Mucosa of descending colon (tissue), 3 donors: ENCODE measurements around the gene LHFPL3. TPM values are rescaled to one million over a fixed set of nuclear protein-coding genes. Genes with fewer than 3 reads are reported as not detected.
A peak's percentile ranks its signal among the peaks of the same experiment; 100 is the strongest.
"Not testable (repeated sequence)": the region's sequence is repeated elsewhere in the genome, so short reads cannot be mapped to it uniquely, and the experiment has no call there.

ENCODE experiments used
- ATAC-seq: fragments of 200-7000 bp; cut with Tn5 transposase; one replicate; pipeline ENCODE4 v1.9.1; 2020; ENCODE audit warnings: mild to moderate bottlenecking, moderate library complexity
- DNase-seq, 3 donors: peaks; one replicate each; pipeline ENCODE4 v3.0.0-alpha.2; 2020
- H3K36me3 ChIP-seq: fragments of 200-600 bp; one replicate; pipeline ENCODE4 v1.8.0; 2021; ENCODE audit warnings: low read depth, mild to moderate bottlenecking
- H3K4me1 ChIP-seq: fragments of 200-600 bp; one replicate; pipeline ENCODE4 v1.8.0; 2021; ENCODE audit warnings: low read depth, mild to moderate bottlenecking
- H3K4me3 ChIP-seq: fragments of 200-600 bp; one replicate; pipeline ENCODE4 v1.8.0; 2021; ENCODE audit warnings: mild to moderate bottlenecking
- H3K9me3 ChIP-seq: fragments of 200-600 bp; one replicate; pipeline ENCODE4 v1.8.0; 2021; ENCODE audit warnings: mild to moderate bottlenecking
- CTCF ChIP-seq: fragments of 200-600 bp; IDR thresholded peaks from one replicate; pipeline ENCODE4 v1.8.0; 2022; ENCODE audit warnings: antibody characterized with exemption, mild to moderate bottlenecking
- intact Hi-C, 2 donors: fragments of 100-400 bp; cut with DNase I in 1 of 2; cut with micrococcal nuclease in 1 of 2; formaldehyde crosslinking; loops; one replicate each; pipeline versions ENCODE4 v1.11.0 to v1.11.1; 2022; cut with DNase I, micrococcal nuclease
- long read RNA-seq, 2 donors: library from polyadenylated mRNA; unstranded; transcript quantifications; one replicate each; pipeline ENCODE4 v2.0.0, GENCODE V29; 2019 to 2021
- total RNA-seq, 3 donors: library from RNA; stranded (reverse); fragmentation: NEBNext Ultra II Directional in 2 of 3; extraction: Animal tissue kit (Norgen Biotek cat#: 25700) in 2 of 3; gene quantifications; one replicate each; pipeline versions ENCODE4 v1.2.1 to v1.2.4, GENCODE V29; 2021 to 2023
- donor health status: DM: no; HTN: no; CAD: no; lungs with moderate emphysema.
- donor health status: DM: no; HTN: no; CAD: no.
- donor health status: DM: no; HTN: yes; CAD: no.

Gene LHFPL3
- total RNA-seq: under 1 TPM; 0.26 to 0.57 (median 0.31) TPM
- long read RNA-seq, donor 1, partial matches to known transcripts: 0 of 2 reads
- long read RNA-seq, donor 1, other reads (novel, unspliced or antisense): 2 of 2 reads
- long read RNA-seq, donor 2: 0 reads

- intact Hi-C loops: no loop called here
- ATAC-seq (peak; percentile 38), DNase-seq (peak in 1 of 3 donors; percentile 40)
- Histone ChIP-seq H3K4me1 (peaks cover 6% of the 10 kb centered on the region), H3K4me3 (no peak within 1 kb of the TSS), H3K9me3 (no peaks in the 10 kb centered on the region), H3K36me3 (no peaks in the 10 kb centered on the region)
- no peak for TF ChIP-seq CTCF
Observed at GRCh38 chr7:104328296-104328969, at the start of gene LHFPL3. LHFPL3 (plus strand) TSS chr7:104328603.

GRCh38 chr7:104281685-104282084, 46.7 kb upstream of the LHFPL3 start:
- H3K9me3 ChIP-seq, H3K4me1 ChIP-seq, ATAC-seq, H3K4me3 ChIP-seq, intact Hi-C loops, H3K36me3 ChIP-seq, DNase-seq: not testable (repeated sequence)

GRCh38 chr7:104286839-104287238, 41.6 kb upstream of the LHFPL3 start:
- DNase-seq (no peak), ATAC-seq (no peak)
- intact Hi-C loops: no loop called here
- no peak overlapping the region for H3K4me3 ChIP-seq
- no peaks in the 10 kb centered on the region for H3K9me3 ChIP-seq
- no peaks in the 10 kb centered on the region for H3K4me1 ChIP-seq
- TF ChIP-seq CTCF: no peak
- H3K36me3 ChIP-seq: no peaks in the 10 kb centered on the region

GRCh38 chr7:104288137-104288536, 40.3 kb upstream of the LHFPL3 start:
- TF ChIP-seq CTCF: no peak
- DNase-seq (no peak), ATAC-seq (no peak)
- H3K9me3 ChIP-seq: no peaks in the 10 kb centered on the region
- intact Hi-C loops: no loop called here
- no peaks in the 10 kb centered on the region for H3K4me1 ChIP-seq
- H3K36me3 ChIP-seq: no peaks in the 10 kb centered on the region
- no peak overlapping the region for H3K4me3 ChIP-seq

GRCh38 chr7:104294291-104294690, 34.1 kb upstream of the LHFPL3 start:
- Histone ChIP-seq H3K36me3 (no peaks in the 10 kb centered on the region), H3K9me3 (no peaks in the 10 kb centered on the region), H3K4me3 (no peak overlapping the region), H3K4me1 (no peaks in the 10 kb centered on the region)
- ATAC-seq: no peak
- intact Hi-C loops: no loop called here
- no peak for TF ChIP-seq CTCF
- DNase-seq: no peak

GRCh38 chr7:104296266-104296665, 32.1 kb upstream of the LHFPL3 start:
- TF ChIP-seq CTCF: no peak
- no peaks in the 10 kb centered on the region for H3K36me3 ChIP-seq
- no peak for ATAC-seq
- H3K9me3 ChIP-seq: no peaks in the 10 kb centered on the region
- no peaks in the 10 kb centered on the region for H3K4me1 ChIP-seq
- DNase-seq: no peak
- H3K4me3 ChIP-seq: no peak overlapping the region
- intact Hi-C loops: no loop called here
